ENCODE results near the gene GRIA4.

The GRIA4 gene

GRCh38 chr11:105790840-105791239, 181.0 kb downstream of the GRIA4 start:
- no peaks in the 10 kb centered on the region for H3K27me3 ChIP-seq (ENCODE audit: insufficient read depth, poor library complexity, severe bottlenecking)
- H3K27ac ChIP-seq (replicated peaks), result no peak overlapping the region
- TF ChIP-seq REST (IDR thresholded peaks at IDR 0.05; ENCODE audit: insufficient replicate concordance, low read depth), result no peak
- TF ChIP-seq SPI1 (IDR thresholded peaks at IDR 0.05; ENCODE audit: borderline replicate concordance, low read depth), result no peak
- TF ChIP-seq, protein P1, sequence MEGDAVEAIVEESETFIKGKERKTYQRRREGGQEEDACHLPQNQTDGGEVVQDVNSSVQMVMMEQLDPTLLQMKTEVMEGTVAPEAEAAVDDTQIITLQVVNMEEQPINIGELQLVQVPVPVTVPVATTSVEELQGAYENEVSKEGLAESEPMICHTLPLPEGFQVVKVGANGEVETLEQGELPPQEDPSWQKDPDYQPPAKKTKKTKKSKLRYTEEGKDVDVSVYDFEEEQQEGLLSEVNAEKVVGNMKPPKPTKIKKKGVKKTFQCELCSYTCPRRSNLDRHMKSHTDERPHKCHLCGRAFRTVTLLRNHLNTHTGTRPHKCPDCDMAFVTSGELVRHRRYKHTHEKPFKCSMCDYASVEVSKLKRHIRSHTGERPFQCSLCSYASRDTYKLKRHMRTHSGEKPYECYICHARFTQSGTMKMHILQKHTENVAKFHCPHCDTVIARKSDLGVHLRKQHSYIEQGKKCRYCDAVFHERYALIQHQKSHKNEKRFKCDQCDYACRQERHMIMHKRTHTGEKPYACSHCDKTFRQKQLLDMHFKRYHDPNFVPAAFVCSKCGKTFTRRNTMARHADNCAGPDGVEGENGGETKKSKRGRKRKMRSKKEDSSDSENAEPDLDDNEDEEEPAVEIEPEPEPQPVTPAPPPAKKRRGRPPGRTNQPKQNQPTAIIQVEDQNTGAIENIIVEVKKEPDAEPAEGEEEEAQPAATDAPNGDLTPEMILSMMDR (IDR thresholded peaks at IDR 0.05; ENCODE audit: insufficient read depth, low read length), result no peak
- TF ChIP-seq POLR2AphosphoS5 (IDR thresholded peaks at IDR 0.05; ENCODE audit: low read depth), result no peak
- no peak for TF ChIP-seq GABPA (IDR thresholded peaks at IDR 0.05; ENCODE audit: low read depth)
- H3K4me3 ChIP-seq (replicated peaks; ENCODE audit: insufficient read depth, low read length), result no peak overlapping the region
- DNase-seq (ENCODE audit: low read depth in 1 of 2, low spot score in 1 of 2), result no peak

DNA sequence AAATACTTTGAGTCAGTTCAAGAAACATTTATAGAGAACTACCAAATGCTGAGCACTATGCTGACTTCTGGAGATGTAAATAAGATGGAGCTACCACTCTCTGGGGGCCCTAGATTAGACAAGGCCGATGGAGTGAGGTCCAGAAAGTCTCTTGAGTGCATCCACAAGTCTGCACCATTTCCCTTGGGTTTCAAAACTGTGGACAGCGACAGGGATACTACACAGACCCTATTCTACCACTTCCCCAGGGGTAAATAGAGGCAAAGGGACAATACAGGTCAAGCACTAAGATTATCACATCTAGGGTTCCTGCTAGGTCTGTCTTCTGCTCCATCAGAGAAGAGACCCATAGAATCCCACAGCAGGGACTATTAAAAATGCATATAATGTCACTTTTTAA, 183.2 kb downstream of the GRIA4 start:
- no peaks in the 10 kb centered on the region for H3K27me3 ChIP-seq (ENCODE audit: insufficient read depth, poor library complexity, severe bottlenecking)

GRCh38 chr11:105799263-105799662, 189.4 kb downstream of the GRIA4 start:
- TF ChIP-seq POLR2AphosphoS5 (IDR thresholded peaks at IDR 0.05; ENCODE audit: low read depth), result no peak
- no peak for TF ChIP-seq SPI1 (IDR thresholded peaks at IDR 0.05; ENCODE audit: borderline replicate concordance, low read depth)
- TF ChIP-seq, protein P1 (IDR thresholded peaks at IDR 0.05; ENCODE audit: insufficient read depth, low read length), result no peak
- TF ChIP-seq REST (IDR thresholded peaks at IDR 0.05; ENCODE audit: insufficient replicate concordance, low read depth), result no peak
- no peak for TF ChIP-seq GABPA (IDR thresholded peaks at IDR 0.05; ENCODE audit: low read depth)
- H3K27me3 ChIP-seq (ENCODE audit: insufficient read depth, poor library complexity, severe bottlenecking), result no peaks in the 10 kb centered on the region
- no peak overlapping the region for H3K27ac ChIP-seq (replicated peaks)
- no peak overlapping the region for H3K4me3 ChIP-seq (replicated peaks; ENCODE audit: insufficient read depth, low read length)
- DNase-seq (ENCODE audit: low read depth in 1 of 2, low spot score in 1 of 2), result no peak

More for the DNA sequence above, 183.2 kb downstream of the GRIA4 start:
- H3K27ac ChIP-seq (replicated peaks), result no peak overlapping the region
- no peak for DNase-seq (ENCODE audit: low read depth in 1 of 2, low spot score in 1 of 2)
- TF ChIP-seq REST (IDR thresholded peaks at IDR 0.05; ENCODE audit: insufficient replicate concordance, low read depth) (peak; percentile 58), SPI1 (IDR thresholded peaks at IDR 0.05; ENCODE audit: borderline replicate concordance, low read depth) (no peak)
- no peak overlapping the region for H3K4me3 ChIP-seq (replicated peaks; ENCODE audit: insufficient read depth, low read length)

All from HL-60 (cell line).